ENCODE data around the gene PIAS1.
A peak's percentile ranks its signal among the peaks of the same experiment; 100 is the strongest.

PIAS1 gene

GRCh38 chr15:68103603-68104002 lies 49.5 kb downstream of the PIAS1 start:
- no peak for DNase-seq
- intact Hi-C loops (cut with DNase I) = no loop called here

- no peak for DNase-seq
- intact Hi-C loops (cut with DNase I) = no loop called here
Measured at GRCh38 chr15:68106656-68107055, 52.5 kb downstream of the PIAS1 start.

DNA sequence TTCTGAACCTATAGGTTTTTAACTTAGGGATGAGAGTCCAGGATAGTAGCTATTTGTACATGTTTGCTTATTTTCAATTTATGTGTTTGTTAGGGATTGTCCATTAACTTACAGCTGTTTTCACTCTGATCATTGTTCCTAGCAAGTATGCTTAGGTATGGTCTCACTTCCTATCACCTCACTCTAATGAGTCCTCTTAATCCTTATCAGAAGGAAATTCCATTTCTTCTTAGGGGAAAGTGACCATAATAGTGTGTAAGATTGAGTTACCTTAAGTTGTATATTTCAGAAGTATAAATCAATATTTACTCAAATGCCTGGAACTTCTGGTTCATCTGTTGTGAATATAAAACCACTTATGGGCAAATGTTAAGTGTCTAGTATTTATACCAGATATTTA lies 53.0 kb downstream of the PIAS1 start:
- intact Hi-C loops (cut with DNase I) = no loop called here
- no peak for DNase-seq

- DNase-seq = no peak
- intact Hi-C loops (cut with DNase I) = no loop called here
Measured at GRCh38 chr15:68112706-68113105, 58.6 kb downstream of the PIAS1 start.

DNA sequence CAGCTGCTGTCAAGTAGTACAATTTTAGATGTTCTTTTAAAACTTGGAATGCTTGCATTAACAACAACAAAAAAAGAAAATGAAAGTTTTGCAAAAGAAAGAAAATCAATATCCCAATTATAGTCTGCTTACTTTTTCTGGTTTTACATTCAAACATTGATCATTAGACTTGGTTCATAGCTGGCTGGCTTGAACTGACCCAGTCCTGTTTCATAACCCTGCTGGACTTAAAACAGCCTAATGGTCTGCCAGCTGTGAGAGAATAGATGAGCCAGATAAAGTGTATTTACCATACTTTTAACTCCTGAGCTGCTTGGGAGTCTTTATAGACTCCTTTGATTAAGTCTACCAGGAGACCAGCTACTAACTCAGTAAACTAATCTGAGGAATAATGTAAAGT lies 59.2 kb downstream of the PIAS1 start:
- intact Hi-C loops (cut with DNase I) = no loop called here
- no peak for DNase-seq

DNA sequence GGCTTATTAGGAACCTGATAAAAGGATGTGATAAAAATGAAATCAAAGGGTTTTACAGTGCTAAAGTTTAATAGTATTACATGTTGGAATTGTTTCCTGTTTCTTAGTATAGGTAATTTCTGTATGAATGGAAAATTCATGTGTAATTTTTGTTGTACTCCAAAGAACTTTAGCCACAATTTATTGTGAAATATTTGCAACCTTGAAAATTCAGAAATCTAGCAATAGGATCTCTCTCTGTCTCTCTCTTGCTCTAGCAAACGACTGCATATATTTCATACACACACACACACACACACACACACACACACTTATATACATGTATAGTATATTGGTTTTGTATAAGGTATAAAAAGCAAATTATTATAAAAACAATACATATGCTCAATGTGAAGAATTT lies 59.6 kb downstream of the PIAS1 start:
- no peak for DNase-seq
- intact Hi-C loops (cut with DNase I) = no loop called here

DNA sequence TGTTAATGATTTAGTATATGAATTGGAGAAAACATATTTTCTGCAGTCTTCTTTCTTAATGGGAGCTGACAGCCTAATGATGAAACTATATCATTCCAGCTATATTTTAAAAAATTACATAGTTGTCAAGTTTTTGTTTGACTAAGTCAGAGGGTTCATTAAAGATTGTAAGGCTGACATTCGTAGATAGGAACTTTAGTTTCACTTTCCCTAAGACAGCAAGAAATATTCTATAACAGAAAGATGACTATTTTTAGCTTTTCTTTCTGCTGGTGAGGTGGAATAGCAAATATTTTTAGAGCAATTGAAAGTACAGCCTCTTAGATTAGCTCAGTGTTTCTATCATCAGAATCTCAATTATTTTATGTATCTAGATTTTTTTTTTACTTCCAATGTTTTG lies 60.2 kb downstream of the PIAS1 start:
- no peak for DNase-seq
- intact Hi-C loops (cut with DNase I) = no loop called here

DNA sequence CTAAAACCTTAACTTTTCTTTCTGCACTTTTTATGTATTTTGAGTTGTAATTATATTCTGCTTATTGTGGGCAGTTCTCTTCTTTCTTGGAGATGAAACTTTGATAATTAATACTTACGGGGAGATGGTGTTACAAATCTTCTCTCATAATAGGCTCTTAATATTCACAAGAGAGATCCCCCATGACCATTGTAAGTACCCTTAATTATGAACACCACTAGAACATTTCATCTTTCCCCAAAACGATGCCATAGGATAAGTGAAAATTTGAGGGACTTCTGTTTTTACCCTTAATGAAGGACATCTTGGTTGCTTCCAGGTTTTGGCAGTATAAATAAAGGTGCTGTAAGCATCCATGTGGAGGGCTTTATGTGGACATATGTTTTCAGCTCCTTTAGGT lies 60.7 kb downstream of the PIAS1 start:
- no peak for DNase-seq
- intact Hi-C loops (cut with DNase I) = no loop called here

DNA sequence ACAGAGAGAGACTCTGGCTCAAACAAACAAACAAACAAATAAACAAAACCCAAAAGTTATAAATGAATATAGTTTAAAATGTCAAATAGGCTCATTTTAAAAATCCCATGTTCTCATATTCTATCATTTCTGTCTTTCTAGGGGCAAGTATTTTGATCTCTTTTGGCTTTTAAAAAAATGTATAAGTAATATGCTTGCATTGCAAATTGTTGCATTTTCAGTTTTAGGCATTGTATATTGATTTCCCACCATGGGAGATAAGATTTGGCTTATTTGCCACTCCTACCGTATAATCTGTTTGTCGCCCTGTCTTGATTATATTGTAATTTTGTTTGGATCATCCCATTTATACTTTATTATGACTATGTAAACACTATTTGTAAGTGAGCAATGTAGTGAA lies 70.6 kb downstream of the PIAS1 start:
- no peak for DNase-seq
- intact Hi-C loops (cut with DNase I) = no loop called here

- DNase-seq = no peak
- intact Hi-C loops (cut with DNase I) = no loop called here
Measured at GRCh38 chr15:68126396-68126795, 72.3 kb downstream of the PIAS1 start.

DNA sequence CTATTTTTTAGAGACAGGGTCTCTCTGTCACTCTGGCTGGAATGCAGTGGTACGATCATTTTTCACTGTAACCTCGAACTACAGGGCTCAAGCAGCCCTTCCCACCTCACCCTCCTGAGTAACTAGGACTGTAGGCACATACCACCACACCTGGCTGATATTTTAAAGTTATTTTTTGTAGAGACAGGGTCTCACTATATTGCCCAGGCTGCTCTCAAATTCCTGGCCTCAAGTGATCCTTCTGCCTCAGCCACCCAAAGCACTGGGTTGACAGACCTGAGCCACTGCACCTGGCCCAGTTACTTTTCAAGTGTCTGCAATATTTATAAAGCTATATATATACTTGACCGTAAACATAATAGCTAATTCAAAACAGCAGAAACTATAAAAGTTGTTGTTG lies 75.0 kb downstream of the PIAS1 start:
- DNase-seq = no peak
- intact Hi-C loops (cut with DNase I) = no loop called here

GRCh38 chr15:68130851-68131250 lies 76.7 kb downstream of the PIAS1 start:
- intact Hi-C loops (cut with DNase I) = no loop called here
- no peak for DNase-seq

DNA sequence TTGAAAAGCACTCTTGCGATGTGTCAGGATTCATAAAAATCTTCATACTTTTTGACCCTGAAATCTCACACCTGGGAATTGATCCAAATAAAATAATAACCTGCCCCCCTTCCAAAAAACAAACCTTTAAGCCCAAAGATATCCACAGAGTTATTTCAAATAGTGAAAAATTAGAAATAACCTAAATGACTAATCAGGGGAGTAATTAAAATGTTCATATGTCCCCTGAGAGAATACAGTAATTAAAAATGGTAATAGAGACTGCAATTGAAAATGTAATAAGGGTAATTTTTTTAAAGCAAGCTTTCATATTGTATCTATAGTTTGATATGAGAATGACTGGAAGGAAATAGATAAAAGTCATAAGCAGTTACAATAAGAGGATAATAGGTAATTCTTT lies 83.0 kb downstream of the PIAS1 start:
- intact Hi-C loops (cut with DNase I) = no loop called here
- DNase-seq = no peak

- DNase-seq = no peak
- intact Hi-C loops (cut with DNase I) = no loop called here
Measured at GRCh38 chr15:68143129-68143528, 89.0 kb downstream of the PIAS1 start.

GRCh38 chr15:68143785-68144184 lies 89.7 kb downstream of the PIAS1 start:
- no peak for DNase-seq
- intact Hi-C loops (cut with DNase I) = no loop called here

DNA sequence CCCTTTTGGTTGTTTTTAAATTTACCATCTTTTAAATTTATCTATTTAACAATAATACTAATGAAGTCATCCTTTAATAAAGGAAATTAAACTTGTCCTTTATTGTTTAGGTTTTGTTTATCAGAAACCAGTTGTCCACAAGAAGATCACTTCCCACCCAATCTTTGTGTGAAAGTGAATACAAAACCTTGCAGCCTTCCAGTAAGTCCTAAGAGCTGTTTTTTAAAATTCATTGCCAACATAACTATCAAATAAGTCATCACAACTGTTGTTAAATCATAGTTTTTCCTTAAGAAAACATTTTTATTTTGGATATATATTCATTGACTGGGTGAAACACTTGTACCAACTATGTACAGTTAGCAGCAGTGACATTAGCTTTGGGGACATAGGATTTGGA lies 91.6 kb downstream of the PIAS1 start:
- DNase-seq = no peak
- intact Hi-C loops (cut with DNase I) = no loop called here

GRCh38 chr15:68148039-68148438 lies 93.9 kb downstream of the PIAS1 start:
- DNase-seq = no peak
- intact Hi-C loops (cut with DNase I) = no loop called here

DNA sequence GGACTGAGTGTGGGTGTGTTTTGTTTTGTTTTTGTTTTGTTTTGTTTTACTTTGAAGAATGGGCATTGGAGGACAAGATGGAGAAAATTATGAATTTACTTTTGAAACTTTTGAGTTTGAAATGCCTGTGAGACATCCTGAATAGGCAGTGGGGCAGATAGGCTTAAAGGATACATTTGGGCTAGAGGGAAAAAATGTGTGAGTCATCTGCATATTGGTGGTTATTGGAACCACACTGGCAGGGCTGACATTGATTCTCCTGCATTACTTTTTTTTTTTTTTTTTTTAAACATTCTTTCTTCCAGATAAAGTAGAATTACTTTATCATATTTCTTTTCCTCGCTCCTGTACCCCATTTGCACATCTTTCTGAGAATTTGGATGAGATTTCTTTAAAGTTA lies 94.9 kb downstream of the PIAS1 start:
- DNase-seq = no peak
- intact Hi-C loops (cut with DNase I) = no loop called here

DNA sequence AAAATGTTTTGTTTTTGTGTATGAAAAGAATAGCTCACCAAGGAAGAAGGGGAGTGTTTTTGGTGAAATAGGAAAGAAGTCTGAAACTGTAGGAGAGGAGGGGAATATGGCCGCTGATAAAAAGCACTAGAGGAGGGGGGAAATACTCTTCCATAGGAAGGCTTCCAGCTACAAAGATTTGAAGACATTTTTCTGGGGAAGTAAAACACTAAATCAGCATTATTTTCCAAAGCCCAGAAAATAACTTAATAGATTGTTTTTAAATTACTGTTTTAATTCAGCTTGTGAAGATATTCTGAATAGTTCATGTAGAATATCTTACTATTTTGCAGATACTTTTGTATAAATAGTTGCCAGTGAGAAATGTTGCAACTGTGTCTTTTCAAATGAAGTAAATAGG lies 96.1 kb downstream of the PIAS1 start:
- intact Hi-C loops (cut with DNase I) = no loop called here

DNA sequence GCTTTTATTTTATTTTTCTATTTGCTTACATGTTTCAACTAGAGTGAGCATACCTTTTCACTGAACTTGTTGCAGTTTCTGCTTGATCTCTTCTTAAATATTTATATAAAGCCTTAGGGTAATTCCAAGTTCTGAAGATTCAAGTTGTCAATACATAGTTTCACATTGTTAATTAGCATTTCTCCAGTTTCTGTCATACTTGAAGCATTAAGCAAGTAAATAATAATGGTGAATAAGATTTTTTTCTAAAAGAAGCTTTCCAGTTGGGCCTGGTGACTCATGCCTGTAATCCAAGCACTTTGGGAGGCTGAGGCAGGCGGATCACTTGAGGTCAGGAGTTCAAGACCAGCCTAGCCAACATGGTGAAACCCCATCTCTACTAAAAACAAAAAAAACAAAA lies 97.2 kb downstream of the PIAS1 start:
- intact Hi-C loops (cut with DNase I) = no loop called here
- DNase-seq = no peak

More for the DNA sequence above, 96.1 kb downstream of the PIAS1 start:
- no peak for DNase-seq

DNA sequence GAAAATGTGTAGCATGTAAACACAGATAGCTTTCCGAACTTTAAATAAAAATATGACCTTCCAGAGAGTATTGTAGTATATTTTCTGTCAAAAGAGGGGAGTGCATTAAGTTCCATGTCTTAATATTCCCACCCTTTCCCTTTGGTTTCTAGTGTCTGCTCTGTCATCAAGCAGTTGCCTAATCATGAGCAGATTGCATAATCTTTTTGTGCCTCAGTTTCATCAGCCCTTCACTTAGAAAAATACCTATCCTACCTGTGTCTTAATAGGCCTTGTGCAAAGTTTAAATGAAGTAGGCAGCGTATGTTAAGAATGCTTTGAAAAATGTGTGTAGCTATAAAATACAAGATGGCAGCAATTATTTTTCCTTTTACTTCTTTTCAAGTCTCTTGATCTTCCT lies 98.2 kb downstream of the PIAS1 start:
- intact Hi-C loops (cut with DNase I) = no loop called here
- DNase-seq = no peak

DNA sequence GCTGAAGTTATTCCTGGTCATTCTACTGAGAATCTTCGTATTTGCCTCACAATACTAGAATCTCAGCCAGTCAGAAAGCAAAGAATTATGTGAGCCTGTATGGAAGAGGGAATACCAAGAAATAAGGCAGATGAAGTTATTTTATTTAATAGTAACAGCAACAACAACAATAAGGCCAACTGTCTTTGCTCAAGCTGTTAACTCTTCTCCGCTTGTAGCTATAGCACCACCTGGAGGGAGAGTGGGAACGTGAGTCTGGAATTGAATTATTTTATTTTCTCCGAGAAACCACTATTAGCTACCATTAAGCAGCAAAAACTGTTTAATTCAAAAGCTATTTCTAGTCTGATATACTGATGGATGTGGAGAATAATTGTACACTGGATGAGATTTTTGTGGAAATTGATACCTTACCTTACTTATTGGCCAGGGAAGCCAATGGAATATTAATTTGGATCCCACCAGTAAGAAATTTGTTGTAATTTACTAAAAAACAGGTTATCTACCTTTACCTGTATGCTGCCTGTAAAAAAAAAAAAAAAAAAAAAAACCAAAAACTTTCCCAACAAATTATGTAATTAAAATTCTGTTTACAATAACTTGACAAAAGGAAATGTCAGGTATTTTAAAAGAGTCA lies 100.9 kb downstream of the PIAS1 start:
- intact Hi-C loops (cut with DNase I) = loop anchor here (2.0 kb wide), 1 partner anchor 292 kb away; no protein-coding TSS in a partner anchor
- peak in 32 of 42 donors; percentile 11 to 77 (median 40) for DNase-seq

Measured in head of caudate nucleus (tissue), 42 donors.